Esophagus squamous epithelium (tissue), 5 donors: ENCODE measurements around the gene ALDOC. TPM values are rescaled to one million over a fixed set of nuclear protein-coding genes. Genes with fewer than 3 reads are reported as not detected.

ENCODE experiments used
- DNase-seq: peaks from one replicate; lab custom pipeline; 2025; lab: John Stamatoyannopoulos, UW
- H3K27ac ChIP-seq, 4 donors: fragments of 200-600 bp; sonication (generic); one replicate each; pipeline ENCODE4 v1.5.1; 2016 to 2019; ENCODE audit warnings: mild to moderate bottlenecking in 1 of 4
- H3K27me3 ChIP-seq, 4 donors: fragments of 200-600 bp; sonication (generic); 1 replicate in 3 of 4; 2 replicates in 1 of 4; pipeline versions ENCODE4 v1.5.1 to v1.6.0; 2017 to 2021; ENCODE audit warnings: antibody characterized with exemption in 1 of 4
- H3K36me3 ChIP-seq, 3 donors: fragments of 200-600 bp; sonication (generic); one replicate each; pipeline ENCODE4 v1.5.1; 2016 to 2019
- H3K4me1 ChIP-seq, 3 donors: fragments of 200-600 bp; sonication (generic); one replicate each; pipeline ENCODE4 v1.5.1; 2017 to 2019
- H3K4me3 ChIP-seq, 4 donors: fragments of 200-600 bp; sonication (generic); 1 replicate in 3 of 4; 2 replicates in 1 of 4; pipeline ENCODE4 v1.5.1; 2016 to 2019; ENCODE audit warnings: mild to moderate bottlenecking in 2 of 4, moderate library complexity in 1 of 4
- H3K9me3 ChIP-seq, 3 donors: fragments of 200-600 bp; sonication (generic); one replicate each; pipeline ENCODE4 v1.5.1; 2016 to 2019
- POLR2A ChIP-seq, 4 donors: fragments of 450-650 bp; IDR thresholded peaks; one replicate each; pipeline ENCODE4 v1.6.1; 2017; ENCODE audit warnings: antibody characterized with exemption in 4 of 4, mild to moderate bottlenecking in 4 of 4, moderate library complexity in 3 of 4
- WGBS, 2 donors: methylation state at CpG; one replicate each; pipeline ENCODE4 v1.1.5; 2018; 5-methylcytosine and 5-hydroxymethylcytosine counted together
- intact Hi-C: fragments of 100-400 bp; cut with DNase I; formaldehyde crosslinking; loops from one replicate; pipeline ENCODE4 v1.15.0; 2022
- total RNA-seq, 4 donors: library from RNA; depleted of rRNA; stranded (reverse); fragments of >200 nt; gene quantifications; one replicate each; pipeline ENCODE4 v1.1.0, GENCODE V29; 2016
- TF ChIP-seq, protein P1 (sequence below), 6 experiments: fragments of 450-650 bp in 4 of 6; fragments of 200-600 bp in 2 of 6; sonication (generic) in 2 of 6; IDR thresholded peaks; one replicate each; pipeline ENCODE4 v1.5.1; 2016 to 2019; ENCODE audit warnings: antibody characterized with exemption in 6 of 6, mild to moderate bottlenecking in 4 of 6, moderate library complexity in 4 of 6
- donor health status: DM: yes; HTN: yes; CAD: no.

The ALDOC gene
- total RNA-seq, 4 donors from 2014 or later, result 27.0 to 57.0 (median 44.3) TPM

DNA sequence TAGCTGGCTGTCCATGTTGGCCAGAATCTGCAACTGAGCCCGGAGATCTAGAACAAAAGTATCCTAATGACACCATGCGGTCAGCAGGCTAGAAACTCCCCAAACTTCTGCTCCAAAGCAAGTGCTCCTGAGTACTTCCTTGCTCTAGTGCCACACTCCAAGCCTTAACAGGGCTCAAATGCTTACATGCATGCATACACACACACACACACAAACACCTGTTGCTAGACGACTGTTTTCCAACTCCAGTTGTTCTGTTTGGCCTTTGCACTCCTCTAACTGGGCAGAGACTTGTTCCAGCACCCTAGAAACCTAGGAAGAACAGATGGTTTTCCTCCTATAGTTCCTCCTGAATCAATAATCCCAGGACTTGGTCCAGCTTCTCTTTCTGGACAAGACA is 7.7 kb upstream of the ALDOC start:
- Histone ChIP-seq H3K36me3 (peaks cover 8 to 76% (median 10%) of the 10 kb centered on the region in 3 donors), H3K27ac (no peak overlapping the region), H3K27me3 (no peaks in the 10 kb centered on the region), H3K4me3 (no peak overlapping the region), H3K9me3 (no peaks in the 10 kb centered on the region), H3K4me1 (no peaks in the 10 kb centered on the region)
- no peak for DNase-seq
- 82 to 85% methylated on average over 2 to 3 of the region's 3 CpGs for WGBS, 2 donors
- TF ChIP-seq, protein P1, sequence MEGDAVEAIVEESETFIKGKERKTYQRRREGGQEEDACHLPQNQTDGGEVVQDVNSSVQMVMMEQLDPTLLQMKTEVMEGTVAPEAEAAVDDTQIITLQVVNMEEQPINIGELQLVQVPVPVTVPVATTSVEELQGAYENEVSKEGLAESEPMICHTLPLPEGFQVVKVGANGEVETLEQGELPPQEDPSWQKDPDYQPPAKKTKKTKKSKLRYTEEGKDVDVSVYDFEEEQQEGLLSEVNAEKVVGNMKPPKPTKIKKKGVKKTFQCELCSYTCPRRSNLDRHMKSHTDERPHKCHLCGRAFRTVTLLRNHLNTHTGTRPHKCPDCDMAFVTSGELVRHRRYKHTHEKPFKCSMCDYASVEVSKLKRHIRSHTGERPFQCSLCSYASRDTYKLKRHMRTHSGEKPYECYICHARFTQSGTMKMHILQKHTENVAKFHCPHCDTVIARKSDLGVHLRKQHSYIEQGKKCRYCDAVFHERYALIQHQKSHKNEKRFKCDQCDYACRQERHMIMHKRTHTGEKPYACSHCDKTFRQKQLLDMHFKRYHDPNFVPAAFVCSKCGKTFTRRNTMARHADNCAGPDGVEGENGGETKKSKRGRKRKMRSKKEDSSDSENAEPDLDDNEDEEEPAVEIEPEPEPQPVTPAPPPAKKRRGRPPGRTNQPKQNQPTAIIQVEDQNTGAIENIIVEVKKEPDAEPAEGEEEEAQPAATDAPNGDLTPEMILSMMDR (IDR thresholded peaks at IDR 0.05), result no peak
- intact Hi-C loops, result no loop called here

DNA sequence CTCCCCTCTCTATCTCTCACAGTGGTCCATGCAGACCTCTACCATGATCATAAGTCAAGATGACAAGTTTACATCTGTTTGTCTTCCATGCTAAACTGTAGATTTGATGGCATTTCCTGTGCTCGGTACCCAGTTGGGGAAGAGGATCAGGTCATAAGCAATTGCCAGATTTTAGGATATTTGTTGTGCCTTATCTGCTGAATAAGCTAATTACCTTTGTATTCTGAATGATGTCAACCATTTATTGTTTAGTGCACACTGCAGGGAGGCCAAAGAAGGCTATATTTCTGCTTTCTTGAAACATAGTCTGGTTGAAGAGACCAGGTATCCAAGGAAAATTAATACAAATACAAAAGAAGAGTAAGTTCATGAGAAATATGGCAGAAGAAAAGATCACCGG is 5.8 kb upstream of the ALDOC start:
- TF ChIP-seq, protein P1 (IDR thresholded peaks at IDR 0.05), result no peak
- TF ChIP-seq POLR2A (IDR thresholded peaks at IDR 0.05), result no peak
- Histone ChIP-seq H3K36me3 (peaks cover 8 to 73% (median 10%) of the 10 kb centered on the region in 3 donors), H3K9me3 (no peaks in the 10 kb centered on the region), H3K4me1 (no peaks in the 10 kb centered on the region), H3K27ac (no peak overlapping the region), H3K4me3 (no peak overlapping the region), H3K27me3 (no peaks in the 10 kb centered on the region)
- intact Hi-C loops, result no loop called here
- WGBS, 2 donors, result 94 to 100% methylated on average over 2 of the region's 2 CpGs
- DNase-seq, result no peak

DNA sequence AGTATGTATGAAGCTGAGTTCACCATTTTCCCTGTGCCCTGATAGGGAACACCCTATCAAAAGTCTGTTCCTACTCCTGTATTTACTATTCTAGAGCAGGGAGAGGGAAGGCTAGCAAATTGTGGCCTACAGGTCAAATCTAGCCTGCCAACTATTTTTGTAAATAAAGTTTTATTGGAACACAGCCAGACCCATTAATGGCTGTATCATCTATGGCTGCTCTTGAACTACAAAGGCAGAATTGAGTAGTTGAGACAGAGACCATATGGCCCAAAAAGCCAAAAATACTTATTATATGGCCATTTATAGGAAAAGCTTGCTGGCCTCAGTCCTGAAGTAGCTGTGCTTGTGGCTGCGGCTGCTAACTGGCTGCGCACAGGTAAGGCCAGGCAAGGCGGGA is 4.3 kb upstream of the ALDOC start:
- Histone ChIP-seq H3K4me1 (peaks cover 6 to 12% (median 6%) of the 10 kb centered on the region in 3 donors), H3K4me3 (no peak overlapping the region), H3K36me3 (peaks cover 8 to 63% (median 10%) of the 10 kb centered on the region in 3 donors), H3K27me3 (no peaks in the 10 kb centered on the region), H3K9me3 (no peaks in the 10 kb centered on the region), H3K27ac (no peak overlapping the region)
- DNase-seq, result no peak
- TF ChIP-seq, protein P1 (IDR thresholded peaks at IDR 0.05), result no peak
- no peak for TF ChIP-seq POLR2A (IDR thresholded peaks at IDR 0.05)
- WGBS, 2 donors, result 94 to 100% methylated on average over 3 of the region's 3 CpGs
- intact Hi-C loops, result no loop called here

DNA sequence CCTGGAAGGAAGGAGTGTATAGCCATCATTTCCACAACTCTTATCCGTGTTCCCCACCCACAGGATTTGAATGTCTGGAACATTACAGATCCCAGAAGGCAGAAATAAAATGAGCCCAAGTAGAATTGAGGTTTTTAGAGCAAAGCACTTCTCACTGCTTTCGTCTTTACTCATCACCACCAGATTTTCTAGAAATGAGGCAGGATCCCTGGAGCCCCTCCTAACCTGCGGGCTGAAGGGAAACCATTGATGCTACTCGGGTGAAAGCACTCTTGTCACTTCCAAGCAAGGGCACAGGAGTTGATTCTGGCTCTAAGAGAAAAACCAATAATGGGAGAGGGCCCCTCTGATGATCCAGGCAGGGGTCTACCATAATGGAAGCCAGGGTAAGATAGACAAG is 2.8 kb upstream of the ALDOC start:
- TF ChIP-seq, protein P1 (IDR thresholded peaks at IDR 0.05), result no peak
- TF ChIP-seq POLR2A (IDR thresholded peaks at IDR 0.05), result no peak
- no peak for DNase-seq
- intact Hi-C loops, result no loop called here
- Histone ChIP-seq H3K4me3 (no peak overlapping the region), H3K27ac (no peak overlapping the region), H3K27me3 (no peaks in the 10 kb centered on the region), H3K4me1 (peaks cover 6 to 20% (median 6%) of the 10 kb centered on the region in 3 donors), H3K9me3 (no peaks in the 10 kb centered on the region), H3K36me3 (peaks cover 7 to 51% (median 8%) of the 10 kb centered on the region in 3 donors)
- 74 to 97% methylated on average over 4 of the region's 4 CpGs for WGBS, 2 donors

DNA sequence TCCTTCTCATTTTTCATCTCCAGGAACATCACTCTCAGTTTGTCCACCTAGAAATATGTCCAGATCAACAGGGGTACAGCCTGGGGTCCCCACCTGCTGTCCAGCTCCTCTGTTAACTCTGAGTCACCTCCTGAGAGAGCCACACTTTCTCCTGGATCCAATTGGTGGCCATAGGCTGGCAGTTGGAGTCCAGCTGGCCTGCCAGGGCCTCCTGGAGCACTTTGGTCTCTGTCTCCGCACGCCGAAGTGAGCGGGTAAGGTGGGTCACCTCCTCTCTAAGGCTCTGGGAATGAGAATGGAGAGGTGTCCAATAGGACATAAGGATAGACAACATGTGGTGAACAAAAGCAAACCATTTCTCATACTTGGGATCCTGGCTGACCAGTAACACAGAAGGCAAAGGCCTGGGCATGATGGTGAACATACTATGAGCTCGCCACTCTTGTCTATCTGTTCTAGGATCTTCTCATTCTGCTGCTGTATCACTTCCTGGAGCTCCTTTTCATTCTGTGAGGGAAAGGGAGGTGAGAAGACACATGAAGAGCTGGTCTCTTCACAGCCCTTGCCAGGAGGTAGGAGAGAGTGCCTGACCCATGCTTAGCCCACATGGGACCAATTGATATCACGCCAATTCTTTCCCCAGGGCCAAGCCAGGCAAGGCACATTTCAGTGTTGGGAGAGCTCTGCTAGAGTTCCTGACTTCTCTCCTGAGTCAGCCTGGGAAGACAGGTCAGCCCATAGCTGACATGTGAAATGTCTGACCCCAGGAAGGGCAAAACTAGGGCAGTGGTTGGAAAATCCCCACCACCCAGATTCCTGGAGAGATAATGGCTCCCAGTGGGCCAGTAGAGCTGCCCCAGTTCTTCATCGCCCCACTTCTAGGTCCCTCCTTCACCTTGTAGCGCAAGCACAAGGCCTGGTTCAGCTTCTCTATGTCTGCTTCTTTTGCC is 1.8 kb upstream of the ALDOC start:
- Histone ChIP-seq H3K4me3 (no peak overlapping the region), H3K4me1 (peaks cover 6 to 20% (median 6%) of the 10 kb centered on the region in 3 donors), H3K27me3 (no peaks in the 10 kb centered on the region), H3K9me3 (no peaks in the 10 kb centered on the region), H3K27ac (no peak overlapping the region), H3K36me3 (peaks cover 0 to 50% (median 0%) of the 10 kb centered on the region in 3 donors)
- no peak for DNase-seq
- intact Hi-C loops, result no loop called here
- WGBS, 2 donors, result 89 to 91% methylated on average over 4 of the region's 8 CpGs
- TF ChIP-seq, protein P1 (IDR thresholded peaks at IDR 0.05), result no peak
- TF ChIP-seq POLR2A (IDR thresholded peaks at IDR 0.05), result no peak
